Fibroblast of pulmonary artery (primary cell): ENCODE results near the gene ANKRD13A.
A peak's percentile ranks its signal among the peaks of the same experiment; 100 is the strongest.

Experiments
- DNase-seq: peaks from one replicate; pipeline ENCODE4 v3.0.0-alpha.2; 2010; ENCODE audit warnings: low read depth
- H3K4me3 ChIP-seq: replicated peaks from 2 replicates; pipeline ENCODE4 v1.5.1; 2011; ENCODE audit warnings: low read depth, mild to moderate bottlenecking, control low read depth, low read length, moderate library complexity
- CTCF ChIP-seq: IDR thresholded peaks from 2 replicates; pipeline ENCODE4 v1.5.1; 2011; ENCODE audit warnings: mild to moderate bottlenecking, control low read depth, low read length, inconsistent platforms; ENCODE audit errors: missing control alignments

ANKRD13A gene

GRCh38 chr12:109963743-109964429, 35.3 kb upstream of the ANKRD13A start:
- H3K4me3 ChIP-seq: no peak overlapping the region
- TF ChIP-seq CTCF: no peak
- peak; percentile 77 for DNase-seq

- DNase-seq: no peak
- TF ChIP-seq CTCF: no peak
- no peak overlapping the region for H3K4me3 ChIP-seq
Measured at GRCh38 chr12:109966546-109966945, 32.7 kb upstream of the ANKRD13A start.

GRCh38 chr12:109967383-109968031, 31.7 kb upstream of the ANKRD13A start:
- no peak for TF ChIP-seq CTCF
- no peak for DNase-seq
- H3K4me3 ChIP-seq: no peak overlapping the region

- DNase-seq: no peak
- no peak for TF ChIP-seq CTCF
- no peak overlapping the region for H3K4me3 ChIP-seq
Measured at GRCh38 chr12:109968032-109968420, 31.2 kb upstream of the ANKRD13A start.

GRCh38 chr12:109968801-109969200, 30.4 kb upstream of the ANKRD13A start:
- no peak for DNase-seq
- H3K4me3 ChIP-seq: no peak overlapping the region
- no peak for TF ChIP-seq CTCF

GRCh38 chr12:109972821-109973220, 26.4 kb upstream of the ANKRD13A start:
- DNase-seq: no peak
- no peak for TF ChIP-seq CTCF
- no peak overlapping the region for H3K4me3 ChIP-seq

- no peak for DNase-seq
- no peak overlapping the region for H3K4me3 ChIP-seq
- TF ChIP-seq CTCF: no peak
Measured at GRCh38 chr12:109981311-109981710, 17.9 kb upstream of the ANKRD13A start.
